ENCODE results near the gene SDHAF3. TPM values are rescaled to one million over a fixed set of nuclear protein-coding genes. Genes with fewer than 3 reads are reported as not detected.

SDHAF3 gene
- total and polyA plus RNA-seq, 2 of the 8 experiments (the other 6 are each of a cell fraction or from before 2014, with no cell fraction given) = 12.0 to 31.3 TPM

GRCh38 chr7:97096037-97096436, 21.5 kb upstream of the SDHAF3 start:
- H4K5ac ChIP-seq (ENCODE audit: insufficient read length, low read depth, low read length) = no peak overlapping the region
- no peak overlapping the region for H3K4me3 ChIP-seq (ENCODE audit: extremely low read depth in 1 of 4, insufficient read depth in 2 of 4, low read depth in 3 of 4, low read length in 4 of 4)
- H2BK20ac ChIP-seq (ENCODE audit: low read length) = no peak overlapping the region
- H3K9me3 ChIP-seq (ENCODE audit: insufficient read depth in 2 of 2, low read depth in 1 of 2, low read length in 1 of 2) = no peaks in the 10 kb centered on the region
- H3K27ac ChIP-seq (ENCODE audit: low read depth, low read length) = no peak overlapping the region
- H3K9ac ChIP-seq (replicated peaks in 1 of 4; ENCODE audit: extremely low read depth in 1 of 4, low read depth in 3 of 4, low read length in 3 of 4) = no peak overlapping the region
- WGBS, 2 experiments (ENCODE audit: extremely low coverage in 1 of 2, insufficient coverage in 1 of 2, insufficient read length in 1 of 2, insufficient replicate concordance in 2 of 2, low coverage in 1 of 2, low lambda C conversion rate in 2 of 2, missing lambda C conversion rate in 1 of 2) = 90% methylated on average over 2 of the region's 2 CpGs; no CpG with 5 or more reads in 1 of the 2 experiments
- H4K91ac ChIP-seq (replicated peaks; ENCODE audit: insufficient read length, low read length) = no peak overlapping the region
- no peaks in the 10 kb centered on the region for H4K20me1 ChIP-seq (replicated peaks in 1 of 2; ENCODE audit: control insufficient read depth in 1 of 2, insufficient read depth in 2 of 2, low read length in 2 of 2)
- H2AFZ ChIP-seq (ENCODE audit: low read length) = no peak overlapping the region; the same call in 1 of the 2 replicates
- H3K56ac ChIP-seq (replicated peaks; ENCODE audit: insufficient read length, low read depth, low read length) = no peak overlapping the region
- no peak overlapping the region for H3K4ac ChIP-seq (replicated peaks; ENCODE audit: insufficient read length, low read depth, low read length)
- no peaks in the 10 kb centered on the region for H3K23me2 ChIP-seq (ENCODE audit: low read depth, low read length)
- DNase-seq (ENCODE audit: low read depth in 1 of 2, low spot score in 2 of 2) = no peak
- FAIRE-seq = no peak
- ChIA-PET POLR2A (ENCODE audit: partially characterized antibody) (interaction anchor here (1.2 kb wide), 1 partner anchor 9 kb away, joined by 3 read pairs; no protein-coding TSS in a partner anchor), CTCF (ENCODE audit: partially characterized antibody) (interaction anchor here (0.6 to 1.0 kb wide), 2 partner anchors 154 to 740 kb away, joined by 4 read pairs; no protein-coding TSS in a partner anchor)
- H3K36me3 ChIP-seq (ENCODE audit: control insufficient read depth in 2 of 4, insufficient read depth in 4 of 4, low read length in 3 of 4) = no peaks in the 10 kb centered on the region
- no peak for TF ChIP-seq ASH2L (IDR thresholded peaks at IDR 0.05; ENCODE audit: low read length)
- TF ChIP-seq GABPA (IDR thresholded peaks at IDR 0.05; ENCODE audit: borderline replicate concordance, insufficient read depth, low read length) = no peak
- TF ChIP-seq SUZ12 (IDR thresholded peaks at IDR 0.05; ENCODE audit: low read length) = no peak
- no peak for TF ChIP-seq TBP (IDR thresholded peaks at IDR 0.05; ENCODE audit: low read depth, low read length)
- TF ChIP-seq SP2 (IDR thresholded peaks at IDR 0.05; ENCODE audit: low read length) = no peak
- no peak for TF ChIP-seq SP1 (IDR thresholded peaks at IDR 0.05; ENCODE audit: low read depth, low read length)
- H2BK12ac ChIP-seq (ENCODE audit: low read depth, low read length) = no peak overlapping the region
- H3K4me1 ChIP-seq (replicated peaks in 1 of 4; ENCODE audit: control insufficient read depth in 3 of 4, insufficient read depth in 4 of 4, low read length in 3 of 4) = no peaks in the 10 kb centered on the region
- H2AK5ac ChIP-seq (ENCODE audit: low read depth, low read length) = no peak overlapping the region
- H2BK15ac ChIP-seq (ENCODE audit: low read length) = no peak overlapping the region
- no peaks in the 10 kb centered on the region for H3K79me2 ChIP-seq (ENCODE audit: control insufficient read depth in 1 of 2, insufficient read depth in 2 of 2, low read length in 2 of 2)
- H3K4me2 ChIP-seq (ENCODE audit: insufficient read depth in 1 of 2, low read depth in 2 of 2, low read length in 2 of 2) = no peak overlapping the region
- no peaks in the 10 kb centered on the region for H3K79me1 ChIP-seq (ENCODE audit: low read depth, low read length)
- no peak overlapping the region for H3K14ac ChIP-seq (ENCODE audit: insufficient read length)
- H2BK120ac ChIP-seq (replicated peaks; ENCODE audit: low read depth, low read length) = no peak overlapping the region
- H4K8ac ChIP-seq (ENCODE audit: extremely low read depth, insufficient read depth, low read length) = no peak overlapping the region
- H3K18ac ChIP-seq (ENCODE audit: extremely low read depth, low read length) = no peak overlapping the region
- H3K27me3 ChIP-seq (replicated peaks in 1 of 4; ENCODE audit: control insufficient read depth in 3 of 4, extremely low read depth in 1 of 4, insufficient read depth in 3 of 4, low read length in 3 of 4) = no peaks in the 10 kb centered on the region
- H3K23ac ChIP-seq (ENCODE audit: insufficient read length) = no peak overlapping the region
- H2BK5ac ChIP-seq (ENCODE audit: low read depth, low read length) = no peak overlapping the region

Data from H1 (cell line).